HG02642 (cell line): ENCODE results near the gene NAA38.
A peak's percentile ranks its signal among the peaks of the same experiment; 100 is the strongest.

Experiments used
- ATAC-seq: cut with Tn5 transposase; IDR thresholded peaks from one replicate; pipeline ENCODE4 v1.9.1; 2021; ENCODE audit warnings: mild to moderate bottlenecking; ENCODE audit not compliant: unreplicated experiment, poor library complexity

NAA38 gene, protein sequence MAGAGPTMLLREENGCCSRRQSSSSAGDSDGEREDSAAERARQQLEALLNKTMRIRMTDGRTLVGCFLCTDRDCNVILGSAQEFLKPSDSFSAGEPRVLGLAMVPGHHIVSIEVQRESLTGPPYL

GRCh38 chr17:7856811-7857712 lies at the start of gene NAA38:
NAA38 (minus strand) TSS chr17:7857559; CDS start chr17:7857463, 96 bp downstream.
- peak; percentile 71 for ATAC-seq

GRCh38 chr17:7903154-7904103 lies 46.1 kb upstream of the NAA38 start:
- ATAC-seq: no peak

DNA sequence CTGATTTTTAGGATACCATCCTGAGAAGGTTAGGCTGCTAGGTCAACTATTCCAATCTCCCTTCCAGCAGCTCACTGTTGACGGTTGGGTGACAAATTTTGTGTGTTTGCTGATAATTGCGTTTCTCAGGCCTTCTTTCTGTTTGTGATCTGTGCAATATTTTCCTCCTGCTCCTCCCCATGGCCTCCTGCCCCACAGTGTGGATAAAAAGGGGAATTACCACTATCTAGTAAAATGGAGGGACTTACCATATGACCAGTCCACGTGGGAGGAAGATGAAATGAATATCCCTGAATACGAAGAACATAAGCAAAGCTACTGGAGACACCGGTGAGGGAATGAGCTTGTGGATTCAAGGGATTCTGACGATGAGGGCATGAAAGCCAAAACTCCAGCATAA lies 40.4 kb upstream of the NAA38 start:
- no peak for ATAC-seq

- ATAC-seq: no peak
Measured at GRCh38 chr17:7897090-7897489, 39.7 kb upstream of the NAA38 start.

- ATAC-seq: no peak
Measured at GRCh38 chr17:7894866-7895265, 37.5 kb upstream of the NAA38 start.

DNA sequence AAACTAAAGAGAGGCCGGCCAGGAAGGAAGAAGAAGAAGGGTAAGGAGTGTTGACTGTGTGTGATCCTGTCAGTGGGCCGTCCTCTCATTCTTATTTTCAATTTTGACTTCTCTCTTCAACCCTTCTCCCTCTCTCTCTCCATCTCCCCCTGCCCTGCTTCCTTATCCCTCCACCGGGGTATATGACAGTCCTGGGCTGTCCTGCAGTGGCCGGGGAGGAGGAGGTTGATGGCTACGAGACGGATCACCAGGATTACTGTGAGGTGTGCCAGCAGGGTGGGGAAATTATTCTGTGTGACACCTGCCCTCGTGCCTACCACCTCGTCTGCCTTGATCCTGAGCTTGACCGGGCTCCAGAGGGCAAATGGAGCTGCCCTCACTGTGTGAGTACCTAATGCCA lies 36.9 kb upstream of the NAA38 start:
- no peak for ATAC-seq

GRCh38 chr17:7893187-7893880 lies 36.0 kb upstream of the NAA38 start:
- ATAC-seq: no peak

DNA sequence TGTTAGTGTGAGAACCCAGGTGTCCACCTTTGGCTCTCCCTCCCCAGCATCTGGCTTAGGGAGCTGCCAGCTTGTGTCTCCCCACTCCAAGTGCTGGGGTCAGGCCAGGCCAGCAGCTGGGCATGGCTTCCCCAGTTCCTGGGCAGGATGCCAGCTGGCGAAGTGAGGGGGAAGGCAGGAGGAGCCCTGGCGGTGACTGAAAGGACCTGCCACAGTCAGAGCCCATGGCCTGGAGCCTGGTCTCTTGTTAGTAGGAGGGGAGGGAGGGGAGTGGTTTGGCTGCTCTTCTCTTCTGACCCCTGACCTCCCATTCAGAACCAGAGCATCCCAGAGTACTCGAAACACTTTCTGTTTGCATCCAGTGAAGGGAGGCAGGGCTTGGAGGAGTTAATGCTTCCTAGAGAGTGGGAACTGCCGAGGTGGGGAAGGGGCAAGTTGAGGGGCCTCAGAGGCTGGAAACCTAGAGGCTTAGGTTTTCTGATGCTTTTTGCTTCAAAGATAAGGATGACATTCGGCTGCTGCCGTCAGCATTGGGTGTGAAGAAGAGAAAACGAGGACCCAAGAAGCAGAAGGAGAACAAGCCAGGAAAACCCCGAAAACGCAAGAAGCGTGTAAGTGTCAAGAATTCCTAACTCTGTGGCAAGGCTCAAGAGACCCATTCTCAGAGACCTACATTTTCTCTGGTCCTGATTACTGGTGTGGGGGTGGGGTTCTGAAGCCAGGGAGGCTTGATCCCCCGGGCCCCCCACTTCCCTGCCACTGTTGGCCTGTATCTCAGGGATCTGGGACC lies 32.0 kb upstream of the NAA38 start:
- no peak for ATAC-seq

DNA sequence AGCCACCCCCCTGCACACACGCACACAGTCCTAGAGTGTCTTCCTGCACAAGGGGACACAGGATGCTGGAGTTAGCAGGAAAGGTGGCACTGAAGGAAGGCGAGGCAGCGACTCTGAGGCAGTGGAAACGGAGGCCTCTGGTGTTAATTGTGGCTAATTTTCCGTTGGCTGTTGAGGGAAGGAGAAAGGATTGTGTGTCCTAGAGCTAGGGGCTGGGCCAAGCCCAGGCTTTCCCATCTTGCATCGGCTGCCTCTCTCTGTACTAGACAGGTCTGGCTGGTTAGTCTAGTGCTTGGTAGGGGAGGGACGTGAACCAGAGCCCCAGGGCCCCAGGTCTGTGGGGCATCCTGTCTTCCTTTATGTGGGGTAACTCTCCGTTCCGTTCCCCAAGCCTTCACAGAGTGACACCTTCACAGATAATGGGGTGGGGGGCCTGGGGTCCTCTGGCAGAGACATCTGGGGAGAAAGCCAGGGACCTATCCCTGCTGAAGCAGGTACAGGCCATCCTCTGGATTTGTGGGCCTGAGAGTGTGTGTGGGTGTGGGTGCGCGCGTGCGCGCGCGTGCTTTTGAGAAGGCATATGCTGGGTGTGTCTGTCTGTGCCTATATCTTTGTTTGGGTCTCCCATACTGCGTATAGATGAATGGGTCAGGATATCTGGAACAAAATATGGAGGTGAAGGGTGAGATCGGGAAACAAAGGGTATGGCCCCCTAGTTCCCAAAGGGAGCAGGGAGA lies 31.0 kb upstream of the NAA38 start, which contains the start of gene CHD3:
CHD3 (plus strand) TSS at position 606 of the 737 bp plus-strand sequence. CDS start 212 bp downstream, outside the sequence.
- no peak for ATAC-seq

GRCh38 chr17:7887482-7888183 lies 30.3 kb upstream of the NAA38 start:
- ATAC-seq: peak; percentile 54

GRCh38 chr17:7887038-7887481 lies 29.7 kb upstream of the NAA38 start:
- ATAC-seq: no peak

DNA sequence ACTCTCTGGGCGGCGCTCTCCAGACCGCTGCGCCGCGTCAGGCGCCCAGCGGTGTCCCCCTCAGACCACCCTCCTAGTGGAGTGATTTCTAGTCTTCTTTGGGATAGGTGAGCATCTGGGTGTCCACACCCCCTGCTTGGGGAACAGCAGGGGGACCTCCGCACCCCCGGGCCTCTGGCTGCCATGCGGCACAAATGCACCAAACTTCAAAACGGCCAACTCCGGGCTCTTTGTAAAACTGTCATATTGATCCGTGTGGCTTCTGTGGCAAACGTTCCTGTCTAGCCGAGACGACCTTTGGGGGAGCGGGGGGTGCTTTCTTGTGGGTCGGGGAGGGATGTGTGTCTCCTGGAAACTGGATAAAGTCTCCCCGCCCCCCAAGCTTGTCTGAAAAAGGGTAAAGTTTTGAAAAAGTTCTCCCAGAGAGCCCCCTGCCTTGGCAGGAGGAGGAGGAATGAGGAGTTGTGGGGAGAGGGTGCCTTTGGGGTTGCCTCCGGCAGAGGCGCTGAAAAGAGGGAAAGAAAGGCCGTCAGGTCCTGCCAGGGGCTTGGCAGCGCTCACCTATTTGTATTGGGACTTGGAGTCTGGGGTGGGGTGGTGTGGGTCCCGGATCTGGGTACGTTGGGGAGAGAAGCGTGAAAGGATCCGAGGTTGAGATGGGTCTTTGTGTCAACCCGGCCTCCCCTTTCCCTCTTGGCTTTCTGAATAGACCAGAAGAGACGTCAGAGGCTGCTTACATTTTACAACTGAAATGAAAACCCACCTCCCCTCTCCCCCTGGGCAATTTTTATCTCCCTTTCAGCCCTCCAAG lies 29.1 kb upstream of the NAA38 start:
- ATAC-seq: peak; percentile 21

- peak; percentile 35 for ATAC-seq
Measured at GRCh38 chr17:7885367-7886226, 28.2 kb upstream of the NAA38 start.

DNA sequence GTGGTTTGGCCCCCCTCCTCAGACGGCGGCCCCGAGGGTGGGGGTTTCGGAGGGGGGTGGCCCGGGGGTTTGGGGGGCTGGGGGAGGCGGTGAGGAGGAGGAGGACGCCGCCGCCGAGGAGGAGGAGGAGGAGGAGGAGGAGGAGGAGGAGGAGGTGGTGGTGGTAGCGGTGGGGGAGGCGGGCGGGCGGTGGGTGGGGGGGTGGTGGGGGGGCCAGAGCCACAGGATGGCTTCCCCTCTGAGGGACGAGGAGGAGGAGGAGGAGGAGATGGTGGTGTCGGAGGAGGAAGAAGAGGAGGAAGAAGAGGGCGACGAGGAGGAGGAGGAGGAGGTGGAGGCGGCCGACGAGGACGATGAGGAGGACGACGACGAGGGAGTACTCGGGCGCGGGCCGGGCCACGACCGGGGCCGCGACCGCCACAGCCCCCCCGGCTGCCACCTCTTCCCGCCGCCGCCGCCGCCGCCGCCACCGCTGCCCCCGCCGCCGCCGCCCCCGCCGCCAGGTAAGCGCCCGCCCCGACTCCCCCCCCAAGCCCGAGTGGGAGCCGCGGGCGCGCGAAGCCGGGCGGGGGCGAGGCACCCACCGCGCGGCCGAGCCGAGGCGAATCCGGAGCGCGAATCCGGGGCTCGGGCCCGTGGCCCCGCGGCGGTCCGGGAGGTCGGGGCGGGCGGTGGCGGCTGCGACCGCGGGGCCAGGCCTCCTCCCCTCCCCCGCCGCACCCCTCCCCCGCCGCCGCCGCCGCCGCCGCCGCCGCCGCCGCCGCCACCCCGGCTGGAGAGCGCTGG lies 27.4 kb upstream of the NAA38 start:
- peak; percentile 5 for ATAC-seq

- ATAC-seq: no peak
Measured at GRCh38 chr17:7883781-7884386, 26.5 kb upstream of the NAA38 start.
